ENCODE results near the gene TSSC4.
A peak's percentile ranks its signal among the peaks of the same experiment; 100 is the strongest.

DNA sequence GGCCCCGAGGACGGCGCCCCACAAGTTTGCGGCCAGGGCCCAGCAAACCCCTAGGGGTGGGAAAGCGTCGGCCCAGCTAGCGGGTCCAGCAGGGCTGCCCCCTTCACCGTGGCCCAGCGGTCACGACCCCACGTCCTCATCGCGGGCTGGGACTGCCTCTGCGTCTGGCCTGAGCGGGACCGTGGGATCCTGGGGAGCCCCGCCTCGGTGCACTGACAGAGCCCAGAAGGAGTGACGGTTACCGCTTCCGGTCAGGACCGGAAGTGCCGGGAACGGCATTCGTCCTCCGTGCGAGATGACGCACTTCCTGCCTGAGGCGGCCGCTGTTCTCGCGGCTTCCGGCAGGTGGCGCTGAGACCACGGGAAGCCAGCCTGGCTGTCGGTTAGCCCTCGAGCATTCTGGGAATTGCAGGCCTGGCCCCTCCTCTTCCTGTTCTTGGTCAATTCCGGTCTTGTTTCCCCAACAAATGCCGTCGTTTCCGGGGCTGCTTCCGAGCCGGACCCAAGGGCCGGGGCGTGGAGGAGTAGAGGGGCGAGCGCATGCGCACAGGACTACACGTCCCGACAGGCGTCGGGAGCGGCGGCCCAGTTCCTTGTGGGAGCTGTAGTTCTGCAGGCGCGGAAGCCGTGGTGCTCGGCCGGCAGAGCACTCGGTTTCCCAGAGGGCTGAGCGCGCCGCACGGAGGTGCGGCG, at the start of gene TSSC4:
- TF ChIP-seq, protein P1, sequence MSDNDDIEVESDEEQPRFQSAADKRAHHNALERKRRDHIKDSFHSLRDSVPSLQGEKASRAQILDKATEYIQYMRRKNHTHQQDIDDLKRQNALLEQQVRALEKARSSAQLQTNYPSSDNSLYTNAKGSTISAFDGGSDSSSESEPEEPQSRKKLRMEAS (IDR thresholded peaks at IDR 0.05): no peak; the same call in none of the 2 replicates
- TF ChIP-seq YY1 (IDR thresholded peaks at IDR 0.05; ENCODE audit: low read depth) (no peak; the same call in 1 of the 2 replicates), RAD21 (IDR thresholded peaks at IDR 0.05; ENCODE audit: low read depth) (peak; percentile 66), ZBTB7A (IDR thresholded peaks at IDR 0.05; ENCODE audit: low read depth) (no peak), CREB1 (IDR thresholded peaks at IDR 0.05; ENCODE audit: low read depth) (peak; percentile 77; the same call in 1 of the 2 replicates), EP300 (IDR thresholded peaks at IDR 0.05; ENCODE audit: borderline replicate concordance) (no peak), TAF1 (IDR thresholded peaks at IDR 0.05; ENCODE audit: low read depth) (peak; percentile 87), CEBPB (IDR thresholded peaks at IDR 0.05) (no peak), FOXM1 (IDR thresholded peaks at IDR 0.05; ENCODE audit: borderline replicate concordance, low read depth) (no peak; the same call in 1 of the 2 replicates)
- TF ChIP-seq, protein P2, sequence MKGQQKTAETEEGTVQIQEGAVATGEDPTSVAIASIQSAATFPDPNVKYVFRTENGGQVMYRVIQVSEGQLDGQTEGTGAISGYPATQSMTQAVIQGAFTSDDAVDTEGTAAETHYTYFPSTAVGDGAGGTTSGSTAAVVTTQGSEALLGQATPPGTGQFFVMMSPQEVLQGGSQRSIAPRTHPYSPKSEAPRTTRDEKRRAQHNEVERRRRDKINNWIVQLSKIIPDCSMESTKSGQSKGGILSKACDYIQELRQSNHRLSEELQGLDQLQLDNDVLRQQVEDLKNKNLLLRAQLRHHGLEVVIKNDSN (IDR thresholded peaks at IDR 0.05): no peak
- TF ChIP-seq, protein P3, sequence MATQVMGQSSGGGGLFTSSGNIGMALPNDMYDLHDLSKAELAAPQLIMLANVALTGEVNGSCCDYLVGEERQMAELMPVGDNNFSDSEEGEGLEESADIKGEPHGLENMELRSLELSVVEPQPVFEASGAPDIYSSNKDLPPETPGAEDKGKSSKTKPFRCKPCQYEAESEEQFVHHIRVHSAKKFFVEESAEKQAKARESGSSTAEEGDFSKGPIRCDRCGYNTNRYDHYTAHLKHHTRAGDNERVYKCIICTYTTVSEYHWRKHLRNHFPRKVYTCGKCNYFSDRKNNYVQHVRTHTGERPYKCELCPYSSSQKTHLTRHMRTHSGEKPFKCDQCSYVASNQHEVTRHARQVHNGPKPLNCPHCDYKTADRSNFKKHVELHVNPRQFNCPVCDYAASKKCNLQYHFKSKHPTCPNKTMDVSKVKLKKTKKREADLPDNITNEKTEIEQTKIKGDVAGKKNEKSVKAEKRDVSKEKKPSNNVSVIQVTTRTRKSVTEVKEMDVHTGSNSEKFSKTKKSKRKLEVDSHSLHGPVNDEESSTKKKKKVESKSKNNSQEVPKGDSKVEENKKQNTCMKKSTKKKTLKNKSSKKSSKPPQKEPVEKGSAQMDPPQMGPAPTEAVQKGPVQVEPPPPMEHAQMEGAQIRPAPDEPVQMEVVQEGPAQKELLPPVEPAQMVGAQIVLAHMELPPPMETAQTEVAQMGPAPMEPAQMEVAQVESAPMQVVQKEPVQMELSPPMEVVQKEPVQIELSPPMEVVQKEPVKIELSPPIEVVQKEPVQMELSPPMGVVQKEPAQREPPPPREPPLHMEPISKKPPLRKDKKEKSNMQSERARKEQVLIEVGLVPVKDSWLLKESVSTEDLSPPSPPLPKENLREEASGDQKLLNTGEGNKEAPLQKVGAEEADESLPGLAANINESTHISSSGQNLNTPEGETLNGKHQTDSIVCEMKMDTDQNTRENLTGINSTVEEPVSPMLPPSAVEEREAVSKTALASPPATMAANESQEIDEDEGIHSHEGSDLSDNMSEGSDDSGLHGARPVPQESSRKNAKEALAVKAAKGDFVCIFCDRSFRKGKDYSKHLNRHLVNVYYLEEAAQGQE (IDR thresholded peaks at IDR 0.05; ENCODE audit: low read depth): no peak
